Measurements from ENCODE around the gene ZDHHC17. TPM values are rescaled to one million over a fixed set of nuclear protein-coding genes. Genes with fewer than 3 reads are reported as not detected.
"Not testable (repeated sequence)": the region's sequence is repeated elsewhere in the genome, so short reads cannot be mapped to it uniquely, and the experiment has no call there.

The ZDHHC17 gene
- total RNA-seq, 2 experiments from 2014 or later = 18.8 to 20.0 TPM

DNA sequence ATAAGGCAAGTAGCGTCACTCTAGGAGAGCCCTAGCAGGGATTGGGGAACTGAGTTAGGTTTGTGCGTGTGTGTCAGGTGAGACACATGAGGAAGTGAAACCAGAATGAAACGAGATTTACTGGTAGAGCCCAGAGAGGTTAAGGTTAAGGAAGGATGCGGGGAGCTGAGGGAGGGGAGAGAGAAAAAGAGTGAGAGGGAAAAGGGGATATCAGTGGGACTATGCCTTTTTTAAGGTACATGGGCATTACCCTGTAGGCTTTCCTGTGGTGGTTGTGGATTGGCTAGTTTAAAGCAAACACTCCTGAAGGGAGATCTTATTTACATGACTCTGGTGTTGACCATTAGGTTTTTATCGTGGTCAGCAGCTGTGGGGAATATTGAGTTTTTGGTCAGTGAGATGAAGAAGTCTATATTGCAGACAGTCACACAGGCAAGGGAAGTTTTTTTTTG, 13.9 kb downstream of the ZDHHC17 start:
- POLR2A ChIA-PET = interaction anchor here (1.5 kb wide), 1 partner anchor 10 kb away, joined by 4 read pairs; no protein-coding TSS in a partner anchor
- Mint-ChIP-seq H3K27ac (no peak overlapping the region), H3K9me3 (peaks cover 14% of the 10 kb centered on the region), H3K4me3 (no peak overlapping the region), H3K27me3 (no peaks in the 10 kb centered on the region), H3K36me3 (peaks cover 5% of the 10 kb centered on the region), H3K4me1 (ENCODE audit: low read depth) (peaks cover 61% of the 10 kb centered on the region)
- intact Hi-C loops (cut with micrococcal nuclease) = no loop called here
- DNase-seq = no peak
- CTCF ChIA-PET = interaction anchor here (2.0 to 2.2 kb wide), 2 partner anchors 13 to 156 kb away, joined by 6 to 13 read pairs; no protein-coding TSS in a partner anchor

DNA sequence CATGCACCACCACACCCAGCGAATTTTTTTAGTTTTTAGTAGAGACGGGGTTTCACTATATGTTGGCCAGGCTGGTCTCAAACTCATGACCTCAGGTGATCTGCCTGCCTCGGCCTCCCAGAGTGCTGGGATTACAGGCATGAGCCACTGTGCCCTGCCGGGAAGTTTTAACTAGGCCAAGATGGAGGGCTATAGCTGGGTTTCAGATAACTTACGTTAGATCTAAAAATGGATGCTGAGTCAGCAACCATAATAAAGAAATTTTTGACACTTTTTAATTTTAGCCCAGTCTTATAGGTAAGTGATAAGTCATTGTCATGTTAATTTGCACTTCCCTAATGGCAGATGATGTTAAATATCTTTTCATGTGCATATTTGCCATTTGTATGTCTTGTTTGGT, 14.4 kb downstream of the ZDHHC17 start:
- Mint-ChIP-seq H3K27ac (no peak overlapping the region), H3K36me3 (peaks cover 5% of the 10 kb centered on the region), H3K4me1 (ENCODE audit: low read depth) (peaks cover 62% of the 10 kb centered on the region), H3K4me3 (no peak overlapping the region), H3K27me3 (no peaks in the 10 kb centered on the region), H3K9me3 (peaks cover 14% of the 10 kb centered on the region)
- POLR2A ChIA-PET = no interaction called here
- CTCF ChIA-PET = interaction anchor here (2.0 kb wide), 1 partner anchor 157 kb away, joined by 6 read pairs; no protein-coding TSS in a partner anchor
- intact Hi-C loops (cut with micrococcal nuclease) = no loop called here
- DNase-seq = no peak

DNA sequence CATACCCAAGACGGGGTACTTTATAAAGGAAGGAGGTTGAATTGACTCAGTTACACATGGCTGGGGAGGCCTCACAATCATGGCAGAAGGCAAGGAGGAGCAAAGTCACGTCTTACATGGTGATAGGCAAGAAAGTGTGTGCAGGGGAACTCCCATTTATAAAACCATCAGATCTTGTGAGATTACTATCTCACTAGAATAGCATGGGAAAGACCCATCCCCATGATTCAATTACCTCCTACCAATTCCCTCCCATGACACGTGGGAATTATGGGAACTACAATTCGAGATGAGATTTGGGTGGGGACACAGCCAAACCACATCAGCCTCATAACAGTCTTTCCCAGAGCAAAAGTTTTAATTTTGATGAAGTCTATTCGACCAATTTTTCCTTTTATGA, 15.4 kb downstream of the ZDHHC17 start:
- not testable (repeated sequence) for H3K36me3 Mint-ChIP-seq

DNA sequence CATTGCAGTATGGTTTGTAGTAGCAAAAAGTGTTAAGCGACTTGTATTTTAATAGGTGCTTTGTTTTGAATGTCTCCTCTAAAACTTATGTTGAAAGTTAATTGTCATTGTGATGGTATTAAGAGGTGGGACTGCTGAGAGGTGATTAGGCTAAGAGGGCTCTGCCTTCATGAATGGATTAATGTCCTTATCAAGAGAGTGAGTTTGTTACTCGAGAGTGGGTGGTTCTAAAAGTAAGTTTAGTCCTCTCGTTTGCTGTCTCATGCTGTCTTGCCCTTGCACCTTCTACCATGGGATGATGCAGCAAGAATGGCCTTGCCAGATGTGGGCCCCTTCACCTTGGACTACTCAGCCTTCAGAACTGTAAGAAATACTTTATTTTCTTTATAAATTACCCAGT, 17.4 kb downstream of the ZDHHC17 start:
- ChIA-PET CTCF (interaction anchor here (1.4 to 1.8 kb wide), 2 partner anchors 10 to 160 kb away, joined by 8 to 15 read pairs; no protein-coding TSS in a partner anchor), POLR2A (no interaction called here)
- H3K9me3 Mint-ChIP-seq = peaks cover 16% of the 10 kb centered on the region
- intact Hi-C loops (cut with micrococcal nuclease) = no loop called here
- H3K27me3 Mint-ChIP-seq = no peaks in the 10 kb centered on the region
- H3K27ac Mint-ChIP-seq = no peak overlapping the region
- no peak overlapping the region for H3K4me3 Mint-ChIP-seq
- H3K4me1 Mint-ChIP-seq (ENCODE audit: low read depth) = peaks cover 55% of the 10 kb centered on the region
- no peak for DNase-seq
- peaks cover 11% of the 10 kb centered on the region for H3K36me3 Mint-ChIP-seq

More for the DNA sequence above, 15.4 kb downstream of the ZDHHC17 start:
- POLR2A ChIA-PET; intact Hi-C loops (cut with micrococcal nuclease); CTCF ChIA-PET; DNase-seq; H3K27me3 Mint-ChIP-seq; H3K4me3 Mint-ChIP-seq: not testable (repeated sequence)
- Mint-ChIP-seq H3K9me3 (peaks cover 14% of the 10 kb centered on the region), H3K27ac (peak overlapping the region; percentile 34), H3K4me1 (ENCODE audit: low read depth) (peaks cover 61% of the 10 kb centered on the region)

DNA sequence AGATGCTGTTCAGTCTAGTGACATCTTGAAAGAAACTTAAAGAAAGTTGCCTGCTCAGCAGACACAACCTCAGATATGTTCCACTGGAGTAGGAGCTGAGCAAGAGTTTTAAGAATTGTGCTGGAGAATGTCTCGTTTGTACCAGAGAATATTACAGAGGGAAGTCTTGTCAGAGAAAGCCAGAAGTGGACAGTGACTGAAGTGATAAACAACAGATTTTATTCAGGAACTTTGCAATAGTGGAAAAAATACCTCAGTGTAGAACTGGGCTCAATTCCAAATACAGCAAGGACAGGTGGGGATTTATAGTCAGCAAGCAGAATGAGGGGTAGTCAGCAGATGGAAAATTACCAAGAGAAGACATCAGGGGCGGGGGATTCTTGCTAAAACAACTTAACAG, 18.6 kb downstream of the ZDHHC17 start:
- CTCF ChIA-PET = interaction anchor here (1.2 to 1.8 kb wide), 3 partner anchors 8 to 161 kb away, joined by 4 to 15 read pairs (median 8); no protein-coding TSS in a partner anchor
- H3K27me3 Mint-ChIP-seq = no peaks in the 10 kb centered on the region
- no peak overlapping the region for H3K4me3 Mint-ChIP-seq
- POLR2A ChIA-PET = no interaction called here
- no peak for DNase-seq
- intact Hi-C loops (cut with micrococcal nuclease) = no loop called here
- H3K27ac Mint-ChIP-seq = no peak overlapping the region
- H3K36me3 Mint-ChIP-seq = peaks cover 11% of the 10 kb centered on the region
- peaks cover 22% of the 10 kb centered on the region for H3K9me3 Mint-ChIP-seq
- H3K4me1 Mint-ChIP-seq (ENCODE audit: low read depth) = peaks cover 46% of the 10 kb centered on the region

DNA sequence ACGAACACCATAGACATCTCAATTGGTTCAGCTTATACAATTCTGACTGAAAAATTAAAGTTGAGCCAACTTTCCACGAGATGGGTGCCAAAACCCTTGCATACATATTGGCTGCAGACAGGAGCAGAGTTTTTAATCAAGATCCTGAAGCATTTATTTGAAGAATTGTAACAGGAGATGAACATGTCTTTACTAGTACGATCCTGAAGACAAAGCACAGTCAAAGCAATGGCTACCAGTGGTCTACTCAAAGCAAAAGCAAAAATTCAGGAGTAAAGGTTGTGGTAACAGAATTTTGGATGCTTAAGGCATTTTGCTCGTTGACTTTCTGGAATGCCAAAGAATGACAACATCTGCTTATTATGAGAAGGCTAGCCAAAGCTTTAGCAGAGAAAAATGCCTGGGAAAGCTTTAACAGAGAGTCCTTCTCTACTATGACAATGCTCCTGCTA, 20.7 kb downstream of the ZDHHC17 start:
- CTCF ChIA-PET = no interaction called here

DNA sequence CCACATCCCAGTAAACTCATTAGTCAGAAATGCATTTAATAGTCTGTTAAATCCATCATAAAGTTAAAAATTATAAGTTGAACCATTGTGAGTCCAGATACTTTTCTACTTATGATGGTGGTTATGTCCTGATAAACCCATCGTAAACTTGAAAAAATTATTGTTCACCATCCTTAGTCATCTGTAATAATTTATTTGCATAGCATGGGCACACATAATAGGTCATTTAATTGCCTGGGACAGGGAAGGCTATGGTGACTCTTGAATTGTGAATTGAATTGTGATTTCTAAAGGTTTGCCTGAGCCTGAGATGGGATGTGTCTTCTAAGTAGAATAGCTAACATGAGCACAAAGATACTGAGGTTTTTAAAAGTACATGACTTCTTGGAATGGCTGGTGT, 21.5 kb downstream of the ZDHHC17 start:
- no peak for DNase-seq
- Mint-ChIP-seq H3K36me3 (peaks cover 8% of the 10 kb centered on the region), H3K27me3 (no peaks in the 10 kb centered on the region), H3K9me3 (peaks cover 9% of the 10 kb centered on the region), H3K27ac (no peak overlapping the region), H3K4me3 (no peak overlapping the region), H3K4me1 (ENCODE audit: low read depth) (peaks cover 27% of the 10 kb centered on the region)
- CTCF ChIA-PET = no interaction called here
- intact Hi-C loops (cut with micrococcal nuclease) = no loop called here
- POLR2A ChIA-PET = no interaction called here

More for the DNA sequence above, 20.7 kb downstream of the ZDHHC17 start:
- POLR2A ChIA-PET = no interaction called here
- no peak for DNase-seq
- no peak overlapping the region for H3K4me3 Mint-ChIP-seq
- peaks cover 11% of the 10 kb centered on the region for H3K36me3 Mint-ChIP-seq
- no peaks in the 10 kb centered on the region for H3K27me3 Mint-ChIP-seq
- peaks cover 30% of the 10 kb centered on the region for H3K4me1 Mint-ChIP-seq (ENCODE audit: low read depth)
- H3K9me3 Mint-ChIP-seq = peaks cover 12% of the 10 kb centered on the region
- no peak overlapping the region for H3K27ac Mint-ChIP-seq
- intact Hi-C loops (cut with micrococcal nuclease) = no loop called here

DNA sequence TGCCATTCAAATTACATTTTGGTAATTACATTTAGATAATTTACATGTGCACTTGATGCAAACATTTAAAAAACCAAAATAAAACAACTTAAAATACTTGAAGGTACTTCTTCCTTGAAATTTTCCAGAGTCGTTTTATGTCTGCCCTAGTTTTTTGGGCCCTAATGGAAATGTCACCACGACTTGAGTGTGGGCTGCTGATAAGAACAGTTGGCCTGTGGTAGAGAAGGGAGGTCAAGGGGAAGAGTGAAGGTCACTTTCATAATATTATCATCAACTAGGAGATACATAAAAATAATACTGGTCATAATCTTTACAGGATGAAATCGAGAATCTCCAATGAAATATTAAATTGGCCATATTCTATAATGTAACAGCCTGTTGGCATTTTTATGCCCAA, 23.1 kb downstream of the ZDHHC17 start:
- intact Hi-C loops (cut with micrococcal nuclease) = no loop called here
- H3K4me1 Mint-ChIP-seq (ENCODE audit: low read depth) = peaks cover 27% of the 10 kb centered on the region
- peaks cover 9% of the 10 kb centered on the region for H3K9me3 Mint-ChIP-seq
- H3K36me3 Mint-ChIP-seq = peaks cover 6% of the 10 kb centered on the region
- DNase-seq = no peak
- H3K4me3 Mint-ChIP-seq = no peak overlapping the region
- H3K27ac Mint-ChIP-seq = no peak overlapping the region
- ChIA-PET POLR2A (no interaction called here), CTCF (interaction anchor here (1.5 kb wide), 1 partner anchor 165 kb away, joined by 5 read pairs; no protein-coding TSS in a partner anchor)
- no peaks in the 10 kb centered on the region for H3K27me3 Mint-ChIP-seq

DNA sequence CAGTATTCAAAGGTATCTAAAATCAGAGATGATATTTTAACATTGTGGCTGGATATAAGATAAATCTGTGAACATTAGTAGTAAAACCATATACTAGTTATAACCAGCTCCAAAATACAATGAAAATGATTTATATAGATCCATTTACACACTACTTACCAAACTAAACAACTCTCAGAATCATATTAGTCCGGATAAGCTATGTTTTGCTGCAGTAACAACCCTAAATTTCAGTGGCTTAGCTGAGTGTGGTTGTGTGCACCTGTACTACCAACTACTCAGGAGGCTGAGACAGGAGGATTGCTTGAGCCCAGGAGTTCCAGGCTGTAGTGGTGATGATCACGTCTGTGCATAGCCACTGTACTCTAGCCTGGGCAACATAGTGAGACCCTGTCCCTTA, 23.8 kb downstream of the ZDHHC17 start:
- CTCF ChIA-PET = interaction anchor here (1.5 kb wide), 1 partner anchor 166 kb away, joined by 5 read pairs; no protein-coding TSS in a partner anchor
- H3K4me3 Mint-ChIP-seq = no peak overlapping the region

DNA sequence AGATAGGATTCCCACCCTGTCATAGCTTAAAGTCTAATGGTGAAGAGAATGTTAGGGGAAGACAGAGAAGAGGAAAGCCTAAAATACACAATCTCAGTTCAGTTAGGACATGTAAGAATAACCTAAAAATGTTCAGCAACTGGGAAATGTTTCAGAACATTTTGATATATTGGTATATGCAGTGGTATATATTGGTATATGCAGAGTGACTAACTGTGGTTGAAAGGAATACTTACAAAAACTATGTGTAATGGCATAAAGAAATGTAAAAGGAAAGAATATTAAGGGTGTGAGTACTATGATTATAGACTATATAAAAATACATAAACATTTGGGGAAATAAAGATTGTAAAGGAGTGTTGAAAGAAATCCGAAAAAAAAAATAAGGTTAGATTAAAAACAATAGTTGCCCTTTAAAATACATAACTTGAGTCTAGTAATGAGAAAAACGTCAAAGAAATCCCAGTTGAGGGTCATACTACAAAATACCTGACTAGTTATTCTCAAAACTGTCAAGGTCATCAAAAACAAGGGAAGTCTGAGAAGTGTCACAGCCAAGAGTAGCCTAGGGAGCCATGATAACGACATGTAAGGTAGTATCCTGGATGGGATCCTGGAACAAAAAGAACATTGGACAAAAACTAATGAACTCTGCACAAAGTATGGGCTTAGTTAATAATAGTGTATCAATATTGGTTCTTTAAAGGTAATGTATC, 25.6 kb downstream of the ZDHHC17 start:
- no peak for DNase-seq
- peaks cover 9% of the 10 kb centered on the region for H3K9me3 Mint-ChIP-seq
- H3K4me1 Mint-ChIP-seq (ENCODE audit: low read depth) = peaks cover 11% of the 10 kb centered on the region
- H3K36me3 Mint-ChIP-seq = peaks cover 4% of the 10 kb centered on the region
- H3K27me3 Mint-ChIP-seq = no peaks in the 10 kb centered on the region
- ChIA-PET POLR2A (no interaction called here), CTCF (interaction anchor here (0.9 to 6.5 kb wide), 12 partner anchors 7 to 221 kb away, joined by 3 to 119 read pairs (median 14); partner anchors contain the start of gene ZDHHC17)
- no peak overlapping the region for H3K4me3 Mint-ChIP-seq
- H3K27ac Mint-ChIP-seq = no peak overlapping the region
- intact Hi-C loops (cut with micrococcal nuclease) = loop anchor here (2.0 to 10.0 kb wide), 4 partner anchors 25 to 225 kb away; partner anchors contain the start of gene ZDHHC17

More for the DNA sequence above, 23.8 kb downstream of the ZDHHC17 start:
- DNase-seq = no peak
- H3K36me3 Mint-ChIP-seq = peaks cover 6% of the 10 kb centered on the region
- POLR2A ChIA-PET = no interaction called here
- peaks cover 9% of the 10 kb centered on the region for H3K9me3 Mint-ChIP-seq
- H3K27ac Mint-ChIP-seq = no peak overlapping the region
- peaks cover 20% of the 10 kb centered on the region for H3K4me1 Mint-ChIP-seq (ENCODE audit: low read depth)
- intact Hi-C loops (cut with micrococcal nuclease) = no loop called here
- no peaks in the 10 kb centered on the region for H3K27me3 Mint-ChIP-seq

DNA sequence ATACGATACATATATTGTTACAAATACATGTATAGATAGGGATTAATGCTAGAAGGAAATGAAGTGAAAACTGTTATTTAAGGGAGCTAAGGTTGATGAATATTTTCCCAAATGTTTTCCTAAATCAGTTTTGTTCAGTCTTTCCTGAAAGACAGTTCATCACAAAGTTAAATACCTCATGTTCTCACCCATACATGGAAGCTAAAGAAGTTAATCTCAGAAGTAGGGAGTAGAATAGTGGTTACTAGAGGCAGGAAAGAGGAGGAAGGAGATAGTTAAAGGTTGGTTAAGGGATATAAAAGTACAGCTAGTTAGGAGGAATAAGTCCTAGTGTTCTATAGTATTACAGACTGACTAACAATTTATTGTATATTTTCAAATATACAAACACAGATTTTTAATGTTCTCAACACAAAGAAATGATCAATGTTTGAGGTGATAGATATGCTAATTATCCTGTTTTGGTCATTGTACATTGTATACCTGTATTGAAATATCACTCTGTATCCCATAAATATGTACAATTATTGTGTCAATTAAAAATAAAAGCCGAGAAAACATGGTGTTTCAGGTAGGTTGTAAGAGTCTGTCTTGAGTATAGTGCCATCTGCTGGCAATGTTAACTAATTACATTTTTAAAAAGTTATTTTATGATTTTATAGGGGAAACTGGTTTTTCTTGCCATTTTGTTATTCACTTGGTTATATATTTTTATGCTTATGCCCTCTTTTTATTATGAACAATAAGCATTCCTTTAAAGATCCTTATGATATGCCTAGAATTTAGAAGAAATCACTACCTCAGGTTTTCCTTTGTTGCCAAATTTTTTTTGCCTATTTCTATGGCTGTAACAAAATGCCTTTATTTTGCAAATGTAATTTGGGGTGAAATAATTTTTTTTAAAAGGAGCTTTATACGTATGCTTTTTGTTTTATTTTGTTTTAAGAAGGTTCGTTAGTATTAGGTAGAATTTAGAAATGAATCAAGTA, 26.9 kb downstream of the ZDHHC17 start:
- Mint-ChIP-seq H3K27ac (no peak overlapping the region), H3K4me3 (no peak overlapping the region), H3K4me1 (ENCODE audit: low read depth) (peaks cover 7% of the 10 kb centered on the region), H3K9me3 (peaks cover 7% of the 10 kb centered on the region), H3K36me3 (peaks cover under 1% of the 10 kb centered on the region), H3K27me3 (no peaks in the 10 kb centered on the region)
- intact Hi-C loops (cut with micrococcal nuclease) = loop anchor here (1.0 to 10.0 kb wide), 5 partner anchors 26 to 224 kb away; partner anchors contain the start of gene ZDHHC17
- no peak for DNase-seq
- POLR2A ChIA-PET = no interaction called here
- CTCF ChIA-PET = interaction anchor here (0.6 to 6.5 kb wide), 26 partner anchors 9 to 315 kb away, joined by 3 to 119 read pairs (median 4); partner anchors contain the start of gene ZDHHC17

Data from activated CD4-positive, alpha-beta memory T cell treated with anti-CD3 and anti-CD28 coated beads for 36 hours (primary cell).